ENCODE data around the gene TNIP2.
"Not testable (repeated sequence)": the region's sequence is repeated elsewhere in the genome, so short reads cannot be mapped to it uniquely, and the experiment has no call there.

The TNIP2 gene

GRCh38 chr4:2732526-2732925 is 23.6 kb downstream of the TNIP2 start:
- DNase-seq (ENCODE audit: low read depth) = no peak
- TF ChIP-seq CTCF (IDR thresholded peaks at IDR 0.05; ENCODE audit: insufficient read depth, low read depth, low read length, missing control alignments) = no peak
- no peak overlapping the region for H3K4me3 ChIP-seq (ENCODE audit: low read length)

GRCh38 chr4:2731907-2732317 is 24.2 kb downstream of the TNIP2 start:
- no peak for DNase-seq (ENCODE audit: low read depth)
- TF ChIP-seq CTCF (IDR thresholded peaks at IDR 0.05; ENCODE audit: insufficient read depth, low read depth, low read length, missing control alignments) = no peak
- H3K4me3 ChIP-seq (ENCODE audit: low read length) = no peak overlapping the region

GRCh38 chr4:2729533-2729875 is 26.6 kb downstream of the TNIP2 start:
- H3K4me3 ChIP-seq (ENCODE audit: low read length) = no peak overlapping the region
- TF ChIP-seq CTCF (IDR thresholded peaks at IDR 0.05; ENCODE audit: insufficient read depth, low read depth, low read length, missing control alignments) = no peak
- DNase-seq (ENCODE audit: low read depth) = no peak

- no peak for DNase-seq (ENCODE audit: low read depth)
- no peak overlapping the region for H3K4me3 ChIP-seq (ENCODE audit: low read length)
- no peak for TF ChIP-seq CTCF (IDR thresholded peaks at IDR 0.05; ENCODE audit: insufficient read depth, low read depth, low read length, missing control alignments)
Measured at GRCh38 chr4:2728806-2729532, 27.2 kb downstream of the TNIP2 start.

GRCh38 chr4:2728221-2728620 is 27.9 kb downstream of the TNIP2 start:
- no peak overlapping the region for H3K4me3 ChIP-seq (ENCODE audit: low read length)
- no peak for TF ChIP-seq CTCF (IDR thresholded peaks at IDR 0.05; ENCODE audit: insufficient read depth, low read depth, low read length, missing control alignments)
- DNase-seq (ENCODE audit: low read depth) = no peak

GRCh38 chr4:2726881-2727280 is 29.3 kb downstream of the TNIP2 start:
- DNase-seq (ENCODE audit: low read depth); H3K4me3 ChIP-seq (ENCODE audit: low read length): not testable (repeated sequence)

- H3K4me3 ChIP-seq (ENCODE audit: low read length) = no peak overlapping the region
- no peak for TF ChIP-seq CTCF (IDR thresholded peaks at IDR 0.05; ENCODE audit: insufficient read depth, low read depth, low read length, missing control alignments)
- no peak for DNase-seq (ENCODE audit: low read depth)
Measured at GRCh38 chr4:2725380-2725779, 30.8 kb downstream of the TNIP2 start.

All from epithelial cell of esophagus (primary cell).